Uterus (tissue), 2 donors: ENCODE results near the gene USP9Y.

Source experiments
- POLR2A ChIP-seq, 2 donors: fragments of 450-650 bp; IDR thresholded peaks; one replicate each; pipeline ENCODE4 v1.6.1; 2016; ENCODE audit warnings: antibody characterized with exemption in 2 of 2, mild to moderate bottlenecking in 1 of 2, moderate library complexity in 1 of 2
- TF ChIP-seq, protein P1 (sequence below), 4 experiments: fragments of 200-600 bp in 2 of 4; fragments of 450-650 bp in 2 of 4; sonication (generic) in 2 of 4; IDR thresholded peaks; one replicate each; pipeline ENCODE4 v1.5.1; 2016 to 2019; ENCODE audit warnings: antibody characterized with exemption in 4 of 4, mild to moderate bottlenecking in 2 of 4, moderate library complexity in 1 of 4

DNA sequence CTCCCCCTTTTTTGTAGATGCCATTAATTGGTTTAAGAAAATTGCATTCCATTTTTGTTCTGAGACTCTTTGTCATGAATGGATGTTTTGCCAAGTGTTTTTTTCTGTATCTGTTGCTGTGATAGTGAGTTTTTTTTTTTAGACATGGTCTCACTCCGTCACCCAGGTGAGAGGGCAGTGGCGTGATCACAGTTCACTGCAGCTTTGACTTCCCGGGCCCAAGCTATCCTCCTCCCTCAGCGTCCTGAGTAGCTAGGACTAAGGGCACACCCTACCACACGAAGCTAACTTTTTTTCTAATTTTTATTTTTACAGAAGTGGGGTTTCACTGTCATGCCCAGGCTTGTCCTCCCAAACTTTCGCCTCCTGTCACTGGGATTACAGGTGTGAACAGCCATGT lies 51.8 kb downstream of the USP9Y start:
- TF ChIP-seq, protein P1, sequence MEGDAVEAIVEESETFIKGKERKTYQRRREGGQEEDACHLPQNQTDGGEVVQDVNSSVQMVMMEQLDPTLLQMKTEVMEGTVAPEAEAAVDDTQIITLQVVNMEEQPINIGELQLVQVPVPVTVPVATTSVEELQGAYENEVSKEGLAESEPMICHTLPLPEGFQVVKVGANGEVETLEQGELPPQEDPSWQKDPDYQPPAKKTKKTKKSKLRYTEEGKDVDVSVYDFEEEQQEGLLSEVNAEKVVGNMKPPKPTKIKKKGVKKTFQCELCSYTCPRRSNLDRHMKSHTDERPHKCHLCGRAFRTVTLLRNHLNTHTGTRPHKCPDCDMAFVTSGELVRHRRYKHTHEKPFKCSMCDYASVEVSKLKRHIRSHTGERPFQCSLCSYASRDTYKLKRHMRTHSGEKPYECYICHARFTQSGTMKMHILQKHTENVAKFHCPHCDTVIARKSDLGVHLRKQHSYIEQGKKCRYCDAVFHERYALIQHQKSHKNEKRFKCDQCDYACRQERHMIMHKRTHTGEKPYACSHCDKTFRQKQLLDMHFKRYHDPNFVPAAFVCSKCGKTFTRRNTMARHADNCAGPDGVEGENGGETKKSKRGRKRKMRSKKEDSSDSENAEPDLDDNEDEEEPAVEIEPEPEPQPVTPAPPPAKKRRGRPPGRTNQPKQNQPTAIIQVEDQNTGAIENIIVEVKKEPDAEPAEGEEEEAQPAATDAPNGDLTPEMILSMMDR (IDR thresholded peaks at IDR 0.05), result no peak
- TF ChIP-seq POLR2A (IDR thresholded peaks at IDR 0.05), result no peak
